NCI-H1092 (cell line): ENCODE results near the gene EYS.

Experiments
- DNase-seq: peaks from one replicate; lab custom pipeline; 2025; lab: John Stamatoyannopoulos, UW

EYS gene

DNA sequence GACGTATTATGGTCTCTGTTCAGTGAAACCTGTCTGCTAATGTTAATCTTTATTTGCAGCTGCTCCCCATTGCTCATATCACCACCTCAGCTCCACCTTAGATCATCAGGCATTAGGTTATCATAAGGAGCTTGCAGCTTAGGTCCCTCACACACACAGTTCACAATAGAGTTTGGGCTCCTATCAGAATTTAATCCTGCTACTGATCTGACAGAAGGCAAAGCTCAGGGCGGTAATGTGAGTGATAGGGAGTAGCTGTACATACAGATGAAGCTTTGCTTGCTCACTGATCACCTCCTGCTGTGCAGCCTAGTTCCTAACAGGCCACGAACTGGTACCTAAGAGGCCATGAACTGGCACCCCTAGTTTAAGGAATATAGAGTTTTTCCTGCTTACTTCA lies 989.7 kb downstream of the EYS start:
- no peak for DNase-seq

DNA sequence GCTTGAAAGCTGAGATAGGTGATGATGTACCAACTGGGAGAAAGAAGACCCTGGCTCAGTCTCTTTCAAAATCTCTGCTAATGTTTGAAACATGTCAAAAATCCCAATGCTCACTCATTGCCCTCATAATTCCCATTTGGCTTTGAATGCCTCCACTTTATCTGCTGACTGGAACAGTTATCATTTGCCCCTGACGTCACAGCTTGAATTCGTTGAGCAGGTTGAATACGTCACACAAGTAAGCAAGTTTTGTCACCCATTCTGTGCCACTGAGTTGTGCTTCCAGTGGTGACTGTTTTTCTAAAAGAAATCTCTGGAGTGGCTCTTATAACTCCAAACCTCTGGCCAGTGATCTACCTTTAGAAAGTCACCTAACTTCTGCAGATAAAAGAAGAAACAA lies 991.4 kb downstream of the EYS start:
- DNase-seq: no peak

DNA sequence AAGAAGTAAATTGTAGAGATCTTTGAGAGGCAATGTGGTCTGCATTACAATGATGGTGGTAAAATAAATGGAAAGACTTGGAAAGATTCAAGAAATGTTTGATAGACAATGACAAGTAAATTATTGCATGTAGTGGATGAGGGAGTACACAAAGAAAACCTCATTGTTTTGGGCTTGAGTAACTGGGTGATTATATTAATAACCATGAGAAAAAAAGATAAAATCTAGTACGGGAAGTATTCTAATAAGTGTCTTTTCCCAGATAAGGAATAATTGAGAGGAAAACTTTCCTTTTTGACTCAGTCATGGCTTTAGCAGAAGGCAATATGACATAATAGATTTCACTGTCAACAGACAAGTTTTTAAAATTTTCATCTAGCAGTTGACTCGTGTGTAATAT lies 993.0 kb downstream of the EYS start:
- no peak for DNase-seq

DNA sequence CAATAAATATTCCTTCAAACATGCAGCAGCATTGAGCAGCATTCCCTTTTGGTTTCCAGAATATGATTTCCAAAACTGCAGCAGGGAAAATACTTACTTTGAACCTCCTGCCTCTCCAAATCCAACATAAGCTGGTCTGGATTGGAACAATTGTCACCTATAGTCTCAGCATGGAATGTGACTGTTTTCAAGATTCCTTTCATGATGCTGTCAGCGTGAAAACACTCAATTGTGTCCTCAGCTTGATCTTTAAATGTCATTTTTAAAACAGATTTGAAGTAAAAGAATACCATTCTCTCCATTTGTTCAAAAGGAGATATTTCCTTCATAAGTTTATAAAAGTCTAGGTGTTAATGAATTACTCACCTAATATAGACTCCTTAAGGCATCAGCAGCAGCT lies 993.9 kb downstream of the EYS start:
- no peak for DNase-seq

DNA sequence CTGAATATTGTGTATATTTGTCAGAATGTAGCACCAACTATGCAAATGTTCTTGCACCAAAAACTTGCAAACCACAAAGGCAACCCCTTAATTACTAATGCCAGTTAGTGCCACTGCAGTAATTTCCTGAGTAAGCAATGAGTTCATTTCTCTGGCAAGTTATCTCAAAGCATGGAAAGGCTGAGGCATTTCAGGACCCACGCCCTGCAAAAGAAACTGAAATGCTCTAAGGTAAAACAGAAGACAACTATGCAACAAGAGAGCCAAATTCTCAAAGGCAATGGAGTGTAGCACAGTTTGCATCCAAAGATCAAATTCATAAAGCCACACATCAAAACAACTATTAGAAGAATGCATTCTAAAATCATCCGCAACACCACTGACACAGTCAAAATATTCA lies 994.4 kb downstream of the EYS start:
- DNase-seq: no peak

- no peak for DNase-seq
Measured at GRCh38 chr6:64703922-64704321, 1003.1 kb downstream of the EYS start.

DNA sequence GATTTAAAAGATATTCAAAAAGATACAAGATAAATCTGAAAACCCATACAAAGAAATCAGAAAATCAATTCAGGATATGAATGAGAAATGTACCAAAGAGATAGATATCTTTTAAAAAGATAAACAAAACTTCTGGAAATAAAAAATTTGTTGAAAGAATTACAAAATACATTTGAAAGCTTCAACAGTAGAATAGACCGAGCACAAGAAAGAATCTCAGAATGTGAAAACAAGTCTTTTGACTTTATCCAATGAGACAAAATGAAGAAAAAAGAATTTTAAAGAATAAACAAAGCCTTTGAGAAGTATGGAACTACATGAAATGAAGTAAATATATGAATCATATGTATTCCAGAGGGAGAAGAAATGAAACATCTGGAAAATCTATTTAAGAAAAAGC lies 1011.0 kb downstream of the EYS start:
- no peak for DNase-seq

DNA sequence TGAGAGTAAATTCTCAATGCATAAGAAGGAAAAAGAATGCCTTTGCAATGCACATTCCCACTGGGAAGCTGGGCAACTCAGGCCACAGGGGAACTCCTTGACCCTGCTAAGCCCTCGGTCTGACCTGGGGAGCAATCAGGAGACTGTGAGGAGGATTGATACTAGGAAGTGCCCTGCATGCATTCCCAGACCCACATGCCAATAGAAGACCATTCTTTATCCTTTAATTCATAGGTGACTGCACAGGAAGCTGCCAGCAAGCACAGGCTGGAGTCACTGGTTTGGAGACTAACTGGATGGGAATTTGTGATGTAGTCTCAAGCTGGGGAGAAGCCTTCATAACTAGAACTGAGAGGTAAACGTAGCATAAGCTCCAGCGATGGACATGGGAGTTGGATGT lies 1012.7 kb downstream of the EYS start:
- DNase-seq: no peak

- DNase-seq: no peak
Measured at GRCh38 chr6:64691064-64691463, 1016.0 kb downstream of the EYS start.

DNA sequence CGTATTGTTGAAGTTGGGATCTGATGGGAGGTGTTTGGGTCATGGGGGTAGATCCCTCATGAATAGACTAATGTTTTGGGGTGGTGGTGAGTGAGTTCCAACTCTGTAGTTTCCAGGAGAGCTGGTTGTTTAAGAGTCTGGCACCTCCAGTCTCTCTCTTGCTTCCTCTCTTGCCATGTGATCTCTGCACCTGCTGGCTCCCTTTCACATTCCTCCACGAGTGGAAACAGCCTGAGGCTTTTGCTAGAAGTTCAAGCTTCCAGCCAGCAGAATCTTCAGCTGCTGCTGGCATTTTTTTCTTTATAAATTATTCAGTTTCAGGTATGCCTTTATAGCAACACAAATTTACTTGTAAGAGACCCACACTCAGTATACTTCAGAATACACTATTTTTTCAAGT lies 1021.6 kb downstream of the EYS start:
- no peak for DNase-seq

DNA sequence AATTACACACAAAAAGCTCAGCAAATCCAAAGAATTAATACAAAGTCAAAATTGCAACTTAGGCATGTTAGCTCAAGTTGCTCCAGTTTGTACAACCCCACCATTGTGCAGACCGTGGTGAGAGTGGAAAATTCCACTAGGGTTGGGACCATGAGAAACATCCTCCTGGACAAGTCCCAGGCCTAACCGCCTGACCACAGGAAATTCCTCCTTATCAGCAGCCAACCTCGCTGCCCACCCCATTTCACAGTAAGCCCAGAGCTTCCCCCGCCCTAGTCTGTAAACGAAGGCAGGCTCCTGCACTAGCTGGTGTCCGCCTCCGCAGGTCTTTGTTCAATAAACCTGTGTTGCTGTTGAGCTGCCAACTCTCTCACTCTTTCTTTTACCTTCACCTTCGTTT lies 1023.3 kb downstream of the EYS start:
- no peak for DNase-seq

- DNase-seq: no peak
Measured at GRCh38 chr6:64681416-64682160, 1025.4 kb downstream of the EYS start.

DNA sequence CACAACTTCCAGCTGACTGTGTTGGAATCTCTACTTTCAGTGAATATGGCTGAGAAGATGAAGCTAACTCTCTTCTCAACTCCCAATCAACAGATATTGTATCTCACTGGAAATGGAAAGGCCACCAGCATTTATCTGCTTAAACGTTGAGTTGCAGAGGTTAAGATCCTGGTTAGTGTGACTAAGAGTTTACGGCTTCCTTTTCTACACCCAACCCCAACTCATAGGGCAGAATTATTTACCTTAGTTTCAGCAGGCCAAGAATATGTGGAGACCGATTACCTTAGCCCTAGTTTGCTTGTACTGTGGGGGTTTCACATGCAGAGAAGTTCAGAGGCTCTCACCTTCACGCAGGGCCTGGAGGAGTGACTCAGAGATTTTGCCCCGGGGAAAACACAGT lies 1026.6 kb downstream of the EYS start:
- DNase-seq: no peak

DNA sequence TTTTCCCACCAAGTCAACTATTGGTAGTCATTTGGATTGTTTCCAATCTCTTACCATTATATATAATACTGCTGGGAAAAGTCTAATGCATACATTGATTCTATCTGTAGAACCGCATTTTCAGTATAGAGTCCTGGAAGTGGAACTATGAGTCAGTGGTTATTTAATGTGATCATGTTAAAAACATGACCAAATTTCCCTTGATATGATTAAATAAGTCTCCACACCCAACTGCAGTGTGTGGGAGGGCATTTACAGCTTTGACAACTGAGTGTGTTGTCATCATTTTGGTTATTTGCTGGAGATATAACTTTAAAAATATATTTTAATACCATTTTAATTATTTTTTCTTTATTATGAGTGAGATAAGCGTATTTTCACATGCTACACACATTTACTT lies 1027.6 kb downstream of the EYS start:
- DNase-seq: no peak

GRCh38 chr6:64672651-64673050 lies 1034.4 kb downstream of the EYS start:
- no peak for DNase-seq

GRCh38 chr6:64672131-64672530 lies 1034.9 kb downstream of the EYS start:
- DNase-seq: no peak

DNA sequence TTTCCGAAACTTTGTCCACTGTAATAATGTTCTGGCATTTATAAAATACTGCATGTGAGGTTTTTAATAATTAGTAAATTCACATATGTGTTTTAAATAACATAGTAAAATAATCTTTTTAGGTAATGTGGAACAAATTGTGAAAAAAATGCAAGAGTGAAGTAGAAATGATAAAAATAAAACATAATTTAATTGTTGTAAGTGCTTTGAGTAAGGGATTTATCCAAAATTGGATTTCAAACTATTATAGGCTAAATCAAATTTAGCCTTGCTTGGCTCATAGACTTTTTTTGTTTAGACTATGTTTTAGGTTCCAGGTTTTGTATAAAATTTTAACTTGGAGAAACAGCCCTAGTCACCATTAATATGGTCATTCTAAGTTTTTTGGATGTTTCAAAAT lies 1041.9 kb downstream of the EYS start:
- no peak for DNase-seq

DNA sequence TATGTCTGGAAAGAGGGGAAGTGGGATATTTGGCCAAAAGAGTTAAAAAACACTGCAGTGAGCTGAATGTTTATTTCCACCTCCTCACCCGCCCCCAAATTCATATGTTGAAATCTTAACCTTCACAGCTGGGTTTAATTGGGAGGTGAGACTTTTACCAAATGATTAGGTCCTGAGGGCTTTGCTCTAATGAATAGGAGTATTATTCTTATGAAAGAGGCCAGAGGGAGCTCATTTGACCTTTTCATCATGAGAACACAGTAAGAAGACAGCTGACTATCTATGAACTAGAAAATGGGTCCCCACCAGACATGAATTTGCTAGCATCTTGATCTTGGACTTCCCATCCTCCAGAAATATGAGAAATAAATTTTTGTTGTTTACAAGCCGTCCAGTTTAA lies 1042.5 kb downstream of the EYS start:
- no peak for DNase-seq

- DNase-seq: no peak
Measured at GRCh38 chr6:64644024-64644423, 1063.0 kb downstream of the EYS start.

DNA sequence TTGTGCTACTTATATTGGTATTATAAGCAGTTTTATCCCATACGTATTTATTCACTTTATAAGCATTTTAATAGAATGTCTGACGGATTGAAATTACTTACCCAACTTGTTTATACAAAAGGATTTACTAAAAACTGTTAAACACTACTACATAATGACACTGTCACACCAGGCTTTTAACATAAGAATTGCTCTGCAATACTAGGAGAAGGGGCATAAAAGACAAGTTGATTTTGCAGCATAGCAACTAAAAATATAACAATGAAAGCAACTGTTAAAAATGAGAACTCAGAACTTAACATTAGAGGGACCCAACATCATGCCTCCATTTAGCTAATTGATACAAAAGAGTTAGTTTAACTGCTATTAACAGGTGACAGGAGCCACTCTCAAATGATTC lies 1076.1 kb downstream of the EYS start:
- DNase-seq: no peak

GRCh38 chr6:64622944-64623343 lies 1084.1 kb downstream of the EYS start:
- DNase-seq: no peak

GRCh38 chr6:64602993-64603392 lies 1104.0 kb downstream of the EYS start:
- DNase-seq: no peak

GRCh38 chr6:64591676-64592036 lies 1115.4 kb downstream of the EYS start:
- DNase-seq: no peak

DNA sequence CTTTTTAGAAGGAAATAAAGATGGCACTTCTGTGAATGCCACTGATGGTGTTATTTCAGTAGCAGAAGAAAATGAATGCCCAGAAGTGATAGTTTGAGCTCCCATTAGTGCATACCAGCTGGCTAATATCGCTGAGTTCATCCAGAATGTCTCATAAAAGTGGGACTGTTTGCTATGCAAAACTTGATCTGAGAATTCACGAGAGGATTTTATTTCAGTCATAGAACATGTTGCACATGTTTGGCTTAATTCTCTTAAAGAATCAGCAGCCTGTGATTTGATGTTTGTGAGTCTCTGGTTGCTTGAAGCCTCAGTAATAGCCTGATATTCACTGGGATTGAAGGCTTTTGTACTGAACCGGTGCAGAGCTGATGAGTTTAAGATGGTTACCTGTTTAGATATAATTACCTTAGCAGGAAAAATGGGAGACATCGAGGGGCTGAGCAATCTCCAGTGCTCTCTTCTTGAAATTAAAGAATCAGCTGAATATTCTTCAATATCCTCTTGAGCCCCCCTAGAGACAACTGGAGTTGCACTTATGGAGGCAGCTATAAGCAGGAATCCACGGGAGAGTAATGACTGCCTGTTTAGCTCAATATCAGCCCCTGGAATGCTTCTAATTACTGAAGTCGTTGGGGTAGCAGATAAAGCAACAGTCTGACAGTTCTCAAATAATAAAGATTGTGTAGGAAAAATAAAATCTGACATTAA lies 1115.9 kb downstream of the EYS start:
- DNase-seq: no peak
